GM23248 (cell line): ENCODE results near the gene LZTFL1. TPM values are rescaled to one million over a fixed set of nuclear protein-coding genes. Genes with fewer than 3 reads are reported as not detected.

Source experiments
- DNase-seq: peaks from one replicate; pipeline ENCODE4 v3.0.0-alpha.2; 2015
- H2AFZ ChIP-seq: fragments of 200-600 bp; sonication (generic); 2 replicates; pipeline ENCODE4 v1.6.1; 2016; ENCODE audit warnings: antibody characterized with exemption
- H3F3A ChIP-seq: fragments of 200-600 bp; sonication (generic); 2 replicates; pipeline ENCODE4 v1.6.1; 2016; ENCODE audit warnings: mild to moderate bottlenecking, antibody characterized with exemption, mixed run types; ENCODE audit not compliant: insufficient read depth
- H3K27ac ChIP-seq: fragments of 200-600 bp; sonication (generic); 2 replicates; pipeline ENCODE4 v1.5.1; 2016; ENCODE audit warnings: mild to moderate bottlenecking
- H3K27me3 ChIP-seq: fragments of 200-600 bp; sonication (generic); replicated peaks from 2 replicates; pipeline ENCODE4 v1.6.1; 2016; ENCODE audit warnings: mild to moderate bottlenecking; ENCODE audit not compliant: insufficient read depth
- H3K36me3 ChIP-seq: fragments of 200-600 bp; sonication (generic); 2 replicates; pipeline ENCODE4 v1.6.1; 2016; ENCODE audit warnings: low read depth, mild to moderate bottlenecking
- H3K4me1 ChIP-seq: fragments of 200-600 bp; sonication (generic); 2 replicates; pipeline ENCODE4 v1.6.1; 2016; ENCODE audit warnings: mild to moderate bottlenecking; ENCODE audit not compliant: insufficient read depth
- H3K4me2 ChIP-seq: fragments of 200-600 bp; sonication (generic); one replicate; pipeline ENCODE4 v1.6.1; 2016; ENCODE audit warnings: mild to moderate bottlenecking; ENCODE audit not compliant: unreplicated experiment
- H3K4me3 ChIP-seq: fragments of 200-600 bp; sonication (generic); 2 replicates; pipeline ENCODE4 v1.5.1; 2016; ENCODE audit warnings: mild to moderate bottlenecking
- H3K79me2 ChIP-seq: fragments of 200-600 bp; sonication (generic); 2 replicates; pipeline ENCODE4 v1.6.1; 2016; ENCODE audit warnings: mild to moderate bottlenecking; ENCODE audit not compliant: insufficient read depth
- H3K9ac ChIP-seq: fragments of 200-600 bp; sonication (generic); 2 replicates; pipeline ENCODE4 v1.6.1; 2016; ENCODE audit warnings: mild to moderate bottlenecking
- H3K9me2 ChIP-seq: fragments of 200-600 bp; sonication (generic); 2 replicates; pipeline ENCODE4 v1.6.1; 2016; ENCODE audit warnings: mixed run types, mild to moderate bottlenecking, moderate library complexity; ENCODE audit not compliant: insufficient read depth
- H3K9me3 ChIP-seq: fragments of 200-600 bp; sonication (generic); one replicate; pipeline ENCODE4 v1.6.1; 2017; ENCODE audit warnings: low read depth
- H4K20me1 ChIP-seq: fragments of 200-600 bp; sonication (generic); 2 replicates; pipeline ENCODE4 v1.6.0; 2016; ENCODE audit not compliant: insufficient read depth
- EZH2 ChIP-seq: fragments of 200-600 bp; sonication (generic); IDR thresholded peaks from 2 replicates; pipeline ENCODE4 v1.6.1; 2018; ENCODE audit warnings: antibody characterized with exemption, mild to moderate bottlenecking; ENCODE audit not compliant: insufficient read depth, poor library complexity, severe bottlenecking
- EZH2phosphoT487 ChIP-seq: fragments of 200-600 bp; sonication (generic); IDR thresholded peaks from 2 replicates; pipeline ENCODE4 v1.6.1; 2018; ENCODE audit warnings: antibody characterized with exemption, moderate library complexity, mild to moderate bottlenecking, low read depth; ENCODE audit not compliant: insufficient read depth
- WGBS, 2 experiments: methylation state at CpG; one replicate each; pipeline ENCODE4 v1.1.6; 2015 to 2017; ENCODE audit warnings: low lambda C conversion rate in 2 of 2, low coverage in 1 of 2; ENCODE audit errors: missing lambda C conversion rate in 2 of 2; 5-methylcytosine and 5-hydroxymethylcytosine counted together
- in situ Hi-C: fragments of 300-500 bp; cut with MboI; formaldehyde crosslinking; loops from 2 replicates; pipeline ENCODE4 v1.15.0; 2020
- polyA plus RNA-seq: library from polyadenylated mRNA; unstranded; fragments of >200 nt; fragmentation: Nextera tagmentation; extraction: Ambion mirVana; gene quantifications from 2 replicates; pipeline ENCODE4 v1.2.1, GENCODE V29; 2016
- total RNA-seq: library from RNA; depleted of rRNA; stranded (reverse); fragments of >200 nt; shearing (Covaris generic); gene quantifications from 2 replicates; pipeline ENCODE4 v1.2.3, GENCODE V29; 2014

The LZTFL1 gene
- total and polyA plus RNA-seq, 2 experiments from 2014 or later = 15.1 to 18.3 TPM

DNA sequence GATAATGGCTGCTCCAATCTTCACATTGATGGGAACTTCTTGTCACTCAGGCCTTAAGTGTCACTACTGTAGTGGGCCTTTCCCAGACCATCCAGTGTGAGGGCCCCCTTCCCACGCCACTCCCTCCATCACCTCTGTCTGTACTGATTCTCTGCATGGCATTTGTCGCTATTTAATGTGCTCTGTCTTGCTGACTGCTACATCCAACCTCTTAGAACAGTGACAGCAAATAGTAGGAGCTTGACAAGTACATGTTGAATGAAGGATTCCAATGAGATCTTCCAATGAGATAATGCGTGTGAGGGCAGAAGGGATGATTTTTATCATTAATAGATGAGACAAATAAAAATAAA is 38.8 kb upstream of the LZTFL1 start:
- Histone ChIP-seq H3K27ac (no peak overlapping the region), H3K27me3 (peaks cover 59% of the 10 kb centered on the region), H2AFZ (no peak overlapping the region), H3F3A (no peaks in the 10 kb centered on the region), H3K9ac (no peak overlapping the region), H3K36me3 (no peaks in the 10 kb centered on the region), H3K4me1 (0 out of 2 replicates have a peak, but pooled peaks cover 3% of the 10 kb centered on the region), H3K4me2 (no peak overlapping the region), H3K9me2 (no peaks in the 10 kb centered on the region), H3K4me3 (no peak overlapping the region), H4K20me1 (no peaks in the 10 kb centered on the region), H3K9me3 (no peaks in the 10 kb centered on the region), H3K79me2 (no peaks in the 10 kb centered on the region)
- WGBS, 2 experiments = 64 to 68% methylated on average over 3 of the region's 3 CpGs
- TF ChIP-seq EZH2phosphoT487 (no peak), EZH2 (no peak)
- in situ Hi-C loops = no loop called here
- no peak for DNase-seq

DNA sequence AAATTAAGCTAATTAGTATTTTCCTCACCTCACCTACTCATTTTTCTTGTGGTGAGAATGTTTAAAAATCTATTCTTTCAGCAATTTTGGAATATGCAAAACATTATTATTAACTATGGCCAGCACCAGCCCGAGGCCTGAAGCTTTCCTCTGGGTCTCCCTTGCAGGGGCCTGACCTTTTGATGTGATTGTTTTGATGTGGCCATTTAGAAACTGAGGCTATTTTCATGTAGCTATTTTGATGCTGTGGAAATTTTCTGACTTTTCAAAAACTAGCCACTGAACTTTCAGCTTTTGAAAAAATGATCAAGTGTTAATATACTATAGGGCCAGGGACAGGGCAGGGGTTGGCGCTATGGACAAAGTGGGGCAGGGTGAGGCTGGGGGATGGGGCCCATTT is 36.2 kb upstream of the LZTFL1 start:
- no peaks in the 10 kb centered on the region for H3F3A ChIP-seq
- peaks cover 41% of the 10 kb centered on the region for H3K27me3 ChIP-seq
- H3K36me3 ChIP-seq = no peaks in the 10 kb centered on the region
- H3K9me2 ChIP-seq = no peaks in the 10 kb centered on the region
- 0 out of 2 replicates have a peak, but pooled peaks cover 3% of the 10 kb centered on the region for H3K4me1 ChIP-seq
- H3K79me2 ChIP-seq = no peaks in the 10 kb centered on the region
- H4K20me1 ChIP-seq = no peaks in the 10 kb centered on the region
- no peaks in the 10 kb centered on the region for H3K9me3 ChIP-seq
- WGBS, 2 experiments = 68 to 70% methylated on average over 2 of the region's 2 CpGs
- no peak overlapping the region for H3K4me2 ChIP-seq
- TF ChIP-seq EZH2phosphoT487 (no peak), EZH2 (no peak)
- no peak overlapping the region for H2AFZ ChIP-seq
- H3K4me3 ChIP-seq = no peak overlapping the region
- no peak overlapping the region for H3K9ac ChIP-seq
- no peak overlapping the region for H3K27ac ChIP-seq
- in situ Hi-C loops = no loop called here
- DNase-seq = no peak

DNA sequence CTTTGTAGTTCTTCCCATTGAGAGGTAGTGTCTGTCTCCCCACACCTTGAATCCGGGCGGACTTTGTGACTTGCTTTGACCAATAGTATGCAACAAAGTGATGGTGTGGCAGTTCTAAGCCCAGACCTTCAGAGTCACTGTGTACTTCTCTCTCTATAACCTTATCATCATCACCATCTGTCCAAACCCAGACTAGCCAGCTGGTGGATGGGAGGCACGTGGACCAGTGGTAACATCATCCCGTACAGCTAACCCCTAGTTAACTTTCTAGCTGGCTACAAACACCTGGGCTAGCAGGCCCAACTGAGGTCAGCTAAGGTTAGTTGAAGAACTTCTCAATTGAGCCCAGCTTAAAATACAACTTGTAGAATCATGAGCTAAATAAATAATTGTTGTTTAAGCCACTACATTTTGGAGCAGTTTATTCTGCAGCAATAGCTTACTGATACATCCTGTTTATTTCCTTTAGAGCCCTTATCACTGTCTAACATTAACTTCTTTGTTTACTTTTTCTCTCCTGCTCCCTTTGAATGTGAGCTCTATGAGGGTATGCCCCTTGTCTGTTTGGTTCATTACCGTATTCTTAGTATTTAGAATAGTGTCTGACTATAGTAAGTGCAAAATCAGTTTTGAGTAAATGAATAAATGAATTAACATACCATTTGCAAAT is 32.9 kb upstream of the LZTFL1 start:
- no peak overlapping the region for H3K9ac ChIP-seq
- no peaks in the 10 kb centered on the region for H4K20me1 ChIP-seq
- TF ChIP-seq EZH2phosphoT487 = no peak
- TF ChIP-seq EZH2 = no peak
- DNase-seq = no peak
- H3F3A ChIP-seq = no peaks in the 10 kb centered on the region
- no peaks in the 10 kb centered on the region for H3K79me2 ChIP-seq
- no peaks in the 10 kb centered on the region for H3K9me2 ChIP-seq
- no peak overlapping the region for H3K4me2 ChIP-seq
- H3K4me1 ChIP-seq = no peaks in the 10 kb centered on the region
- H3K4me3 ChIP-seq = no peak overlapping the region
- H3K27me3 ChIP-seq = peaks cover 49% of the 10 kb centered on the region
- H2AFZ ChIP-seq = no peak overlapping the region
- WGBS, 2 experiments = 66 to 70% methylated on average over 5 of the region's 5 CpGs
- H3K9me3 ChIP-seq = no peaks in the 10 kb centered on the region
- in situ Hi-C loops = no loop called here
- H3K27ac ChIP-seq = no peak overlapping the region
- H3K36me3 ChIP-seq = no peaks in the 10 kb centered on the region

DNA sequence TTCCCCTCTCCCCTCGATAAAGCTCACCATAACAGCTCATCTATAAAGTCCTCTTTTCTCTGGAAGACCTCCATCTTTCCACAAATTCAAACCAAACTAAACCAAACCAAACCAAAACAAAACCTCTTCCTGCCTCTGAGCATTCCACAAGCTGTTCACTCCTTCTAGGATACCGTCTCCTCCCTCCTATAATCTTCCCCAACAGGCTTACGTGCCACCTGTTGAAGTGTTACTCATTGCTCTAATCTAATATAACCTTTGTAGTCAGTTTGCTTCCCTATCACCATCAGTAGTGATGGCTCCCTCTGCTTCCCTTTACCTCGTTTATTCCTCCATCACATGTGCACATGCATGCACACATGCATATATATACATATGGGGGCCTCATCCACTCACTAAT is 31.7 kb upstream of the LZTFL1 start:
- H3K27me3 ChIP-seq = peaks cover 47% of the 10 kb centered on the region
- DNase-seq = no peak
- H3K27ac ChIP-seq = no peak overlapping the region
- H4K20me1 ChIP-seq = no peaks in the 10 kb centered on the region
- H3K4me1 ChIP-seq = no peaks in the 10 kb centered on the region
- no peak overlapping the region for H3K9ac ChIP-seq
- no peaks in the 10 kb centered on the region for H3K36me3 ChIP-seq
- in situ Hi-C loops = no loop called here
- no peaks in the 10 kb centered on the region for H3K9me2 ChIP-seq
- H3K9me3 ChIP-seq = no peaks in the 10 kb centered on the region
- no peak overlapping the region for H3K4me2 ChIP-seq
- no peak for TF ChIP-seq EZH2
- H3K4me3 ChIP-seq = no peak overlapping the region
- H3F3A ChIP-seq = no peaks in the 10 kb centered on the region
- H2AFZ ChIP-seq = no peak overlapping the region
- H3K79me2 ChIP-seq = no peaks in the 10 kb centered on the region
- 53 to 59% methylated on average over 4 of the region's 4 CpGs for WGBS, 2 experiments

DNA sequence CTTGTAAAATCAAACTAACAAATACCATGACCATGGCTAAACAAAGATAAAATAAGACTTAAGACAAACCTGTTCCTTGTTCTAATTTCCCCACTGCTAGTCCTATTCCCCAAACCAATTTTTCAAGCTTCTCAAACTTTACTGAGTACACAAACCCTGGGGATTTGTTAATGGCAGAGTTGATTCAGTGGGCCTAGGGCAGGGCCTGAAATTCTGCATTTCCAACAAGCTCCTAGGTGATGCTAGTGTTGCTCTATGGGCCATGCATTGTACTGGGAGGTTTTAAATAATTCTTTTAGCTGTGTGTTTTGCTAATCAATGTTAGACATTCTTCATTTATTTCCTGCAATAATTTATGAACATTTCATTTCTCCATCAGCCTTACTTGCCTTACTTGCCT is 31.1 kb upstream of the LZTFL1 start:
- DNase-seq = no peak
- Histone ChIP-seq H3K4me1 (no peaks in the 10 kb centered on the region), H3K79me2 (no peaks in the 10 kb centered on the region), H4K20me1 (no peaks in the 10 kb centered on the region), H3K9me2 (no peaks in the 10 kb centered on the region), H3K36me3 (no peaks in the 10 kb centered on the region), H3K27me3 (peaks cover 46% of the 10 kb centered on the region), H2AFZ (no peak overlapping the region), H3K27ac (no peak overlapping the region), H3F3A (no peaks in the 10 kb centered on the region), H3K4me2 (no peak overlapping the region), H3K9me3 (no peaks in the 10 kb centered on the region), H3K4me3 (no peak overlapping the region), H3K9ac (no peak overlapping the region)
- in situ Hi-C loops = no loop called here
- TF ChIP-seq EZH2phosphoT487 = no peak
- no peak for TF ChIP-seq EZH2
